ENCODE data around the gene ANGEL1. TPM values are rescaled to one million over a fixed set of nuclear protein-coding genes. Genes with fewer than 3 reads are reported as not detected.

The ANGEL1 gene
- total RNA-seq, 1 donor from 2014 or later, result 12.1 TPM

Other genes with a start within 250 kb of the ANGEL1 start
- 5.8 and 6.4 TPM in 2 replicates for gene VASH1, start 51.4 kb downstream of the ANGEL1 start, total RNA-seq
- gene LRRC74A, start 13.5 kb upstream of the ANGEL1 start, total RNA-seq, result not detected in 2 replicates
- gene IRF2BPL, start 215.8 kb upstream of the ANGEL1 start, total RNA-seq, result 26.6 and 27.1 TPM in 2 replicates

All from T-helper 2 cell treated with Interferon-gamma antibody and Interleukin-4, amounts not matched to agents 100 ng/mL and 5 ng/mL, for 36 hours (primary cell).